ENCODE measurements around the gene KIF5A.

KIF5A gene

GRCh38 chr12:57520053-57520818 is 29.6 kb upstream of the KIF5A start, which contains the start of gene DDIT3:
TSS of gene DDIT3 (minus strand) at chr12:57520514. CDS start at chr12:57517406, 3,108 bp downstream.
- DNase-seq: peak; percentile 99

GRCh38 chr12:57521525-57522010 is 28.3 kb upstream of the KIF5A start:
- peak; percentile 14 for DNase-seq

- DNase-seq: peak; percentile 85
These were observed 27.6 kb upstream of the KIF5A start, which contains the start of gene MBD6 for GRCh38 chr12:57522011-57522886. TSS of gene MBD6 (plus strand) at chr12:57522824. CDS start at chr12:57524304, 1,480 bp downstream.

- peak; percentile 67 for DNase-seq
These were observed 26.7 kb upstream of the KIF5A start for GRCh38 chr12:57522887-57523705.

- no peak for DNase-seq
These were observed 25.9 kb upstream of the KIF5A start for GRCh38 chr12:57523706-57524614.

GRCh38 chr12:57524814-57525614 is 24.8 kb upstream of the KIF5A start:
- DNase-seq: no peak

- no peak for DNase-seq
These were observed 24.0 kb upstream of the KIF5A start for GRCh38 chr12:57525615-57526383.

- no peak for DNase-seq
These were observed 23.2 kb upstream of the KIF5A start for GRCh38 chr12:57526477-57527126.

- DNase-seq: no peak
These were observed 22.7 kb upstream of the KIF5A start for GRCh38 chr12:57527184-57527583.

- DNase-seq: no peak
These were observed 21.7 kb upstream of the KIF5A start for GRCh38 chr12:57528176-57528575.

GRCh38 chr12:57528831-57529555 is 20.9 kb upstream of the KIF5A start:
- DNase-seq: no peak

- DNase-seq: no peak
These were observed 20.0 kb upstream of the KIF5A start for GRCh38 chr12:57529831-57530230.

- no peak for DNase-seq
These were observed 19.3 kb upstream of the KIF5A start for GRCh38 chr12:57530396-57531142.

- DNase-seq: no peak
These were observed 18.0 kb upstream of the KIF5A start for GRCh38 chr12:57531836-57532235.

- DNase-seq: no peak
These were observed 16.7 kb upstream of the KIF5A start for GRCh38 chr12:57533108-57533507.

GRCh38 chr12:57534250-57534649 is 15.6 kb upstream of the KIF5A start:
- no peak for DNase-seq

- no peak for DNase-seq
These were observed 14.8 kb upstream of the KIF5A start for GRCh38 chr12:57534991-57535543.

Data from stimulated activated naive CD4-positive, alpha-beta T cell treated with Interleukin-2 at 50 U/mL for 16 hours (primary cell).